Stimulated activated CD4-positive, alpha-beta T cell treated with anti-CD3 and anti-CD28 coated beads, Interleukin-12 subunit alpha, Interleukin-12 subunit beta, amount 100 ng/mL, for 48 hours (primary cell): ENCODE measurements around the gene SHROOM3.
"Not testable (repeated sequence)": the region's sequence is repeated elsewhere in the genome, so short reads cannot be mapped to it uniquely, and the experiment has no call there.

Source experiments
- DNase-seq, 3 donors: peaks; one replicate each; pipeline ENCODE4 v3.0.0-alpha.2; 2020; ENCODE audit warnings: low read depth in 2 of 3, low spot score in 1 of 3

The SHROOM3 gene

DNA sequence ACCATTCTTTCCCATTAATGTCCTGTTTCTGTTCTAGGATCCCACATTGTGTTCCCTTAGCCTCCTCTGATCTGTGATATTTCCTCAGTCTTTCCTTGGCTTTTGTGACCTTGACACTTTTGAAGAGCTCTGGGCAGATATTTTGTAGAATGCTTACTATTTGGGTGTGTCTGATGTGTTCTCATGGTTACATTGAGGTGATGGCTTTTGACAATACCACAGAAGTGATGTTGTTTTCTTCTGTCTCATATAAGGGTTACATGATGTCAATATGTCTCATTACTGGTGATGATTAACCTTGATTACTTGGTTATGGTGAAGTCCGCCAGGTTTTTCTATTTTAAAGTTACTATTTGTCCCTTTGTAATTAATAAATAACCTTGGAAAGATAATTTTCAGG lies 279.2 kb downstream of the SHROOM3 start:
- no peak for DNase-seq

DNA sequence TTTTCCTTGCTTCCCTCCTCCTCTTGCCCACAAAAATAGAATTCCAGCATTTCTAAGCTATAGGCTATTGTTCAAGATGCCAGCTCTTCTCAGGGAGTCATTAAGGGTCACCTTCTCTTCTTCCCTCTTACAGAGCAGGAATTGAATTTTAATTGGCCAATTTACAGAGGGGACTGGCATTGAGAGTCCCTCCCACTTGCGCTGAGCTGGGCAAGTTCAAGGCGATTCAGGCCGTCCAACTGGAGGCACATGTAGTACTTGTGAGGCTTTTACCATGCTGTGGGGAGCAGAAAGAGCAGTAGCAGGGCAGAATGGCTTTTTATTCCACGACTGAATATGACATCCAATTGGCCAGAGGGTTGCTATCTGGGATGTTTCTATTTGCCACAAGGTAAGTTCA lies 281.0 kb downstream of the SHROOM3 start:
- no peak for DNase-seq

DNA sequence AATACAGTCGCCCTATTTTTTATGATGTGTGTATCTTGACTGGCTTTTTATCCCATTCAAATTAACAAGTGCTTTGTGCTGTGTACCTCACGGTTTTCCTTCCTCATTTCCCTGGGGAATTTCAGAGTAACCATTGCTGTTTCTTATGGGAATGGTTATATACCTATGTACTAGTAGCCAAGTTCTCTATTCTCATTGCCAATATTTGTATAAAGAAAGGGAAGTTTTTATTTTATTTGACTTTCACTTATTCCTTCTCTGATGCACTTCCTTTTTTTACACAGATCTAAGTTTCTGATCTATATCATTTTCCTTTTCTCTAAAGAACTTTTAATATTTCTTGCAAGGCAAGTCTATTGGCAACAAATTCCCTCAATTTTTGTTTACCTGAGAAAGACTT lies 281.6 kb downstream of the SHROOM3 start:
- DNase-seq = no peak

DNA sequence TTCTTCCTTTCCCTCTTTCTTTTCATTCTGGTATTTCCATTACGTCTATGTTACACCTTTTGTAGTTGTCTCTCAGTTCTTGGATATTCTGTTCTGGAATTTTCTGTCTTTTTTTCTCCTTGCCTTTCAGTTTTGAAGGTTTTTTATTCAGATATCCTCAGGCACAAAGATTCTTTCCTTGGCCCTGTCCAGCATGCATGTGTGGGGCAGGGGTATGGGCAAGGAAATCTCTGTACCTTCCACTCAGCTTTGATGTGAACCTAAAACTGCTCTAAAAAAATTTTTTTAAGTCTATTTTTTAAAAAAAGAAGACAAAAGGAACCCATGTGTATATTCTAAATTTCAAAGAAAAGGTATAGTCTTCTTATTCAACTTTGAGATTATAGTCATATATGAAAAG lies 282.4 kb downstream of the SHROOM3 start:
- no peak for DNase-seq

DNA sequence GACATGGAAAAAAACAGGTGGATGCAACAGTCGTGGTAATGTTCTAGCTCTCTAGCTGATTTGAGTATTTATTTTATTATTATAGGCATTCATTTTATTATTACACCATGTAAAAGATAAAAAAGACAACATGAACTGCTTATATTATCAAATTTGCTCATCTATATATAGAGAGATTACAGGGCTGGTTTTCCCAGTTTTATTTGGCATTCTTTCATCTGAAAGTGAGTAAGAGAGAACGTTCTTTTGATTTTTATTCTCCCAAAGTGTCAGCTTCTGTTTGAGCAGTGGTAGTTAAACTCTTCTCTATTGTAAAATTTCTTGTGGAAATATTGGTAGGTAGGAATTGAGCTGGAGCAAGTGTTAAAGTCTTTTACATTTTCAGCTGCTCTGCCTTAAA lies 283.0 kb downstream of the SHROOM3 start:
- no peak for DNase-seq

DNA sequence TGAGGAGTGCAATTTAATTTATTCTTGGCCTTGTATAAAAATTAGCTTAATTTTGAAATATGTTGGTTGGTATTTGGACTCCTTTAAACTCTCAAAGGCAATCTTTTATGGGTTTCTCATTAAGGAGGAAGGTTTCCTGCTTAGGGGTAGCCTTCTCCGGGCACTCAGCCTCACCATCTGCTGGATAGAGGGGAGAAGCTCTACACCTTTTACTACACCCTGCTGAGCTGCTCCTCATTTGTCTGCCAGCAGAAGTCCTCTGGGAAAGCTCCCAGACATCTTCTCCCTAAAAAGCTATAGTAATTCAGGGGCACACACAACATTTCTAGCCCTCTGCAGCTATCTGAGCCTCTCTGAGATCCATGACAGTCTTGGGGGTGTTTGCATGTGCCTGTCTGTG lies 283.8 kb downstream of the SHROOM3 start:
- no peak for DNase-seq

DNA sequence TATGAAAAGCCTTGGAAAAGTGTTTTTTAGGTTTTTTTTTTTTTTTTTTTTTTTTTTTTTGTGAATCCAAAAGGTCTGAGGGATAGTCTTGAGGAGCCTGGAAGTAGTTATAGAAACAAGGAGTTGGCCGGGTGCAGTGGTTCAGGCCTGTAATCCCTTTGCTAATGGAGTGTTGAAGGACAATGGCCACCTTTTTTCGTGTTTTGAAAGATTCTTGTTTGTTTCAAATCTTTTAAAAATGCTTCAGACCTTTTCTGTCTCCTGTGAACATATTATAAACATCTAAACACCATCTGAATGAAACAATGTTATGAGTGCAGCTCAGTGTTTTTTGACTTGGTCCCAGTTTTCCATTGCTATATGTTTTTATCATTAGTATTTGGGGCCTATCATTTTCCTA lies 285.1 kb downstream of the SHROOM3 start:
- DNase-seq = no peak

DNA sequence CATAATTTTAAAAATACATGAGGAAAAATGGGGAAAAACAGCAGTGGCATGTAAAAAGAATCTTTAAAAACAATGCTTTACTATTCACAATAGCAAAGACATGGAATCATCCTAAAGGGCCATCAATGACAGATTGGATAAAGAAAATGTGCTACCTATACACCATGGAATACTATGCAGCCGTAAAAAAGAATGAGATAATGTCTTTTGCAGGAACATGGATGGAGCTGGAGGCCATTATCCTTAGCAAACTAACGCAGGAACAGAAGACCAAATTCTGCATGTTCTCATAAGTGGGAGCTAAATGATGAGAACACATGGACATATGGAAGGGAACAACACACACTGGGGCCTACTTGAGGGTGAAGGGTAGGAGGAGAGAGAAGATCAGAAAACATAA lies 287.1 kb downstream of the SHROOM3 start:
- DNase-seq = not testable (repeated sequence)

DNA sequence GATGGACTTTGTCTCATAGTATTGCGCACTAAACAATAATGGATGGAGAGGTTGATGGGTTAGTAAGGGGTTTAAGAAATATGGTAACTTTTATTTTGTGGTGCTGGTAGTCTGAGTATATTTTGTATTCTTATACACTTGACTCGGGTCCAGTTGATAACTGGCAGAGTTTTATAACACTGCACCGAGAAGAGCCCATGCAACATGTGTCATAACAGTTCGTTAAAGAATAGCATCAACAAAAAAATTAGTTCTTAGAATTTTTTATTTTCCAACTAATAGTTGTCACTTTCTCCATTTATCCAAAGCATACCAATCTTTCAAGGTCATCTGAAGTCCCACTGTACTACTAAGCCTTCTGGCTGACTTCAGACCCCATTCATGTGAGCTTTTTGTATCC lies 287.8 kb downstream of the SHROOM3 start:
- DNase-seq = no peak

DNA sequence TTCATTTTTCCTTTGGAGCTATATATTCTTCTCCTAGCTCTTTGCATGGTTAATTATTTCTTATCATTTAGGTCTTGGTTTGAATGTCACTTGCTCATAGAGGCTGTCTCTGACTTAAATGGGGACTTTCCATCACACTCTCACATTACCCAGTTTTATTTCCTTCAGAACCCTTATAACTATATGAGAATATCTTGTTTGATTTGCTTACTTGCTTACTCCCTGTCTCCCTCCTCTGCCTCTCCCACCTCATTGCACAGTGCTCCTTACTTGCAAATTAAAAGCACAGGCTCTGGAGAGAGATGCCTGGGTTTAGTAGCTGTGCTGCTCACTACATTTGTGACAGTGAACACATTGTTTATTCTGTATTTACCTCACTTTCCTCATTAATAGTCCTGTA lies 288.3 kb downstream of the SHROOM3 start:
- DNase-seq = no peak

DNA sequence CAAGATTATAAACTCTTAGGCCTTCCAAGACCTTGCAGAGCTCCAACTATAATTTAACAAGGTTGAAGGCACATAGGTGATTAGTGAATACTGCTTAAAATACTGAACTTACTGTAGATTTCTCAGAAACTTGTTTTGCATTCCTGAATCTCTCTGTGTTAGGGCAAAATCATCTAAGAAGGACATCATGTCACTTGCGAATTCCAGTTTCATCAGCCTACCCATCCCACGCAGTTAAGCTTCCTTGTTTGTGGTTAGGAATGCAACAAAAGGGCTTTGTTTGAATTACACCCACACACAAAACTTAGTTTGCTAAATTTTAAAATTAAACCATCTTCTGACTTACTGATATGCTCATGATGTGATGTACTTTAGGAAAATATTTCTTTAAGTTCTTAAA lies 288.9 kb downstream of the SHROOM3 start:
- no peak for DNase-seq

DNA sequence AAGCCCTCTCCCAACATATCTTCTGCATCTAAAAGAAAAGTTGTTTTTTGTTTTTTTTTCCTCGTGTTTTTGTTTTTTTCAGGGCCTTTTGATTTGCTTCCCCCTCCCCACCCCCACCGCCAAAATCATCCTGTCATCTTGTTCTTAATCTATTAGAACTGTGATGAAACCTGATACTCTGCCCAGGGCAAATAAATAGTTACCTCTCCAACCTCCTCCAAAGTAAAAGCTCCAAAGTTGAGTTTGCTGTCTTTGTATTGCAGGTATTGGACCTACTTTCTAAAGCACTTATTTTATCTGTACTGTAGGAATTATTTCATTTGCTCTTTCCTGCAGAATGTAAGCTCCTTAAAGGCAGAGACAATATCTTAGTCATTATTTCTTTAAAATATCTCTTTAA lies 290.0 kb downstream of the SHROOM3 start:
- no peak for DNase-seq

DNA sequence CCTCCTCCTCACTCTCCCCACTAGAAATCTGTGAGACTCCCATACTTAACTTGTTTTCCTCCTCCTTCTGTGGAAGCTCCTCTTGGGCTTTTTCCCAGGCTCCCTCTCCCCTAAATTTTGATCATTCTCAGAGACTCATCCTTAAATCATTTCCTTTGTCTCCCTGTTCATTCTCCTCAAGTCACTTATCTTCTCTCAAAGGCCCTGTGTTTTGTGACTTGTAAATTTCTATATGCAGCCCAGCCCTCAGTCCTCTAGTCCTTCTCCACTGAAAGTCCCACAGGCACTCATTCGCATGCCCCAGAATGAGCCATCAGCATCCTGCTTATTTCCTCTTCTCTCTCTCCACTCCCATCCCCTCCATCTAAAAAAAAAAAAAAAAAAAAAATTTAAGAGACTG lies 291.1 kb downstream of the SHROOM3 start:
- no peak for DNase-seq

DNA sequence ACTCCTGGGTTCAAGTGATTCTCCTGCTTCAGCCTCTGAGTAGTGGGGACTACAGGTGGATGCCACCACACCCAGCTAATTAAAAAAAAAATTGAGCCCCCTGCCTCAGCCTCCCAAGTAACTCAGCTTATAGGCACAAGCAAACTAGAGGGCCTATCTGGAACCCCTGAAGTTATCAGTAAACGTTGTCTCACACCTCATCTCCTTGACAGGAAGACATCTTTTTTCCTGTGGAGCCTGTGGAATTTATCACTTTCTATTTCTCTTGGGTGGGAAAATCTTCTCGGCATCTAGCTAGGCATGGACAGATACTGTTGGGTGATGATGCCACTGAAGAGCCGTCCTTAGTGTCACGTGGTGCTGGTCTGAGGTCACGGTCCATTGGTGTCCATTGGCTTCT lies 291.6 kb downstream of the SHROOM3 start:
- DNase-seq = no peak

DNA sequence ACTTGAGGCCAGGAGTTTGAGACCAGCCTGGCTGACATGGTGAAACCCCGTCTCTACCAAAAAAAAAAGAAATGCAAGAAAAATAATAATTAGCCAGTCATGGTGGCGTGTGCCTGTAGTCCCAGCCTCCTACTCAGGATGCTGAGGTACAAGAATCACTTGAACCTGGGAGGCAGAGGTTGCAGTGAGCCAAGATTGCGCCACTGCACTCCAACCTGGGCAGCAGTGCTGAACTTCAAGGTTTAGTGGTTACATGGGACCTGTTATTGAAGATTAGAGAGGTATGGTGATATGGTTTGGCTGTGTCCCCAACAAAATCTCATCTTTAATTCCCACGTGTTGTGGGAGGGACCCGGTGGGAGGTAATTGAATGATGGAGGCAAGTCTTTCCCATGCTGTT lies 292.9 kb downstream of the SHROOM3 start:
- DNase-seq = not testable (repeated sequence)

DNA sequence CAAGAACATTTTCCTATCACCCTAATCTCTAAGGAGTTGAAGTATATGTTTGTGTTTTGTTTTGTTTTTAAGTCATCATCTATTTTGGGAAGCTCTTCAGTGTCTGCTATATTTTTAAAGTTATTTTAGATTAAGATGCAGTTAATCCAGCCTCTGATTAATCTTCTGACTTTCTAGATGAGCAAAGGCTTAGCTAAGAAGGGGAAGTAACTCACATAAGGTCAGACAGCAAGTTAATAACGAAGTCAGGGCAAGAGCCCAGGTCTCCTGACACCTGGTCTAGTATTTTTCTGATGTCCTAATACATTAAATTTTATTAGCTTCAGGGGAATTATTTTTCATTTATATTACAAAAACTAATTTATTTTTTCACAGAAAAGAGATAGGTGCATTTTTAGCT lies 294.4 kb downstream of the SHROOM3 start:
- DNase-seq = no peak

DNA sequence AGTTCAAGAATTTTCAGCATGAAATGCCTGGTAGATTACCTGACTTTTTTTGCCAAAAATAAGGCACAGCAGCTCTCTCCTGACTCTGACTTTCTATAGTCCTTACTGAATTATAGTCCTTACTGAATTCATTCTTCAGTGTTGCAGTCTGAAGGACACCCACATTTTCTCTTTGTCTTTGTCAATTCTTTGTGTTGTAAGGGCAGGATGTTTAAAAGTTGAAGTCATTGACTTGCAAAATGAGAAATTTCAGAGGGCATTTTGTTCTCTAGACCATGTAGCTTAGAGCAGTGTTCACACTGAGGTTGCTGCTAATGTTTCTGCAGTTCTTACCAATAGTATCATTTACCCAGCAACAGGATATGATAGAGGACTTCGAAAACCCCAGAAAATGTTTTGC lies 295.0 kb downstream of the SHROOM3 start:
- DNase-seq = no peak

DNA sequence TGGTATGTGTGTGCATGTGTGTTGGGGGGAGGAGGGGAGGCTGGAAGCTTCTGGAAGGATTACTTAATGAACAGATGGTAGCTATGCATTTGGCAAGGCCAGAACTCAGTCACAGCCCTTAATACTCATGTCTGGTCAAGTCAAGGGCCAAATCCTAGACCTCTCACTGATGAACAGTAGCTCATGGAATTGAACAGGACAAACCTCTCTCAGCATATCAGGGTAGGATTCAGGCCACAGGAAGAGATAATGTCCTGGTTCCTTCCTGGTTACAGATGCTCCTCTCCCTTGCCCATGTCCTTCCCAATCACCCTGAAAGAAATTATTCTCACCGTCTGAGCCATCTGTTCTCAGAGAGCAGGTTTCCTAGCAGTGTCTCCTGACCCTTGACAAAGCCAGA lies 297.2 kb downstream of the SHROOM3 start:
- no peak for DNase-seq

DNA sequence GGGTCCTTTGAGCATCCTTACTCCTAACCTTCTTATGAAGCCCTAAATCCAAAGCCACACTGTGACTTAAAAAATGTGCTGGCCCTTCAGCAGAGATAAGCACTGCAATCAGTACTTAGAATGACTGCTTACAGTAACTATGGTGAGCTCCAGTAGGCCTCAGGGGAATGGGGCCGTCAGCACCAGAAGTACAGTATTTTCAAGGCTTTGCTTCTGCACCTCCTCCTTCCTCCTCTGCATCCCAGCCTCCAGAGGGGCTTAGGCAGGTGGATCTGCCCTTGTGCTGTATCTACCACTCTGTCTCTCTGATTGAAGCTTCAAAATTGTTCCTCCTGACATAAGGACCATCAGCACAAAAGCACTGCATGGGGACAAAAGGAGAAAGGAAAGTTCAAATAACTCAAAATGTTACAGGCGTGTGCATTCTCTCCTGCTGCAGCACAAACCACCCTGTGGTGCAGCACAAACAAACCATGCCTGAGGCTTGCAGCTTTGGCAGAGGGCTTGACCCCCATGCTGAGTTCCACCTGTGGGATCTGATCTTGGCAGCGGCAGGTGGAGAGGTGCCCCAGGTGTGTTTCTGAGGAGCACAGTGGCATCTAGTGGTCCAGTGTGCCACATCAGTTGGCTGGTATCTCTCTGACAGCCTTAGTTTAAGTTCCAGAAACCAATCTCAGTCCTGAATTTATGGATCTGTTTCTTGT lies 298.2 kb downstream of the SHROOM3 start:
- no peak for DNase-seq

DNA sequence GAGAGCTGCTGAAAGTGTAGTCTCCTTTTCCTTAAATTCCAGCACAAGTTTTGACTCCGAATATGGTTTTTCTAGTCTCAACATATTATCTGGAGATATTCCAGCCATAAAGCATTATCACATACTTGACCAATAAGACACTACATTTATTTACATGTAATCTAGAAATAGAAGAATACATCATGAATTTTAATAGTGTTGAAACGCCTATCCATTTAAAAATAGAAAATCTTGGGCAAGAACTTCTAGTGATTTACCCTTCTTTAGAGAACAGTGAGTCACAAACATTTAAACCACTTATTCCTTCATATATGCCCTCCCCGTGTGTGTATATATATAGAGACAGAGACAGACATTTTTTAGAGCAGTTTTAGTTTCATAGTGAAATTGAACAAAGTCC lies 301.4 kb downstream of the SHROOM3 start:
- DNase-seq = no peak

DNA sequence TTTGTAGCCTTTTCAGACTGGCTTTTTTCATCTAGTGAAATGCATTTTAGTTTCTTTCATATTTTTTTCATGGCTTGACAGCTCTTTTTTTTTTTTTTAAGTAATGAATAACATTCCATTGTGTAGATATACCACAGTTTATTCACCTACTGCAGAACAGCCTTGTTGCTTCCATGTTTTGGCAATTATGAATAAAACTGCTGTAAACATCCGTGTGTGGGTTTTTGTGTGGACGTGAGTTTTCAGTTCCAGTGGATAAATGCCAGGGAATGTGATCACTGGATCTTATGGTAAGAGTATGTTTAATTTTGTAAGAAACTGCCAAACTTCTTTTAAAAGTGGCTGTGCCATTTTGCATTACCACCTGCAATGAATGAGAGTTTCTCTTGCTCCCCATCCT lies 302.2 kb downstream of the SHROOM3 start:
- no peak for DNase-seq

DNA sequence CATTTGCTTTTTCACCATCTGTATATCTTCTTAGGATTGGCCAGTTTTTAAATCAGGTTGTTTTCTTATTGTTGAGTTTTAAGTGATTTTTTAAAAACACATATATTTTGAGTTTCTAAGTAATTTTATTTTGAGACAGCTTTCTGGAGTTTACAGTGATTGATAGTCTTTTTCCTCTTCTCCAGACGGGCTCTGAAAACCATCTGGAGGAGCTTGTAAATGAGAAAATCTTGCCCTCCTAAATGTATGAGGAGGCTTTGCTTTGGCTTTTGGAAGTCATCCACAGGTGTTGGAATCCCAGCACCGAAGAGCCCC lies 302.7 kb downstream of the SHROOM3 start:
- no peak for DNase-seq

DNA sequence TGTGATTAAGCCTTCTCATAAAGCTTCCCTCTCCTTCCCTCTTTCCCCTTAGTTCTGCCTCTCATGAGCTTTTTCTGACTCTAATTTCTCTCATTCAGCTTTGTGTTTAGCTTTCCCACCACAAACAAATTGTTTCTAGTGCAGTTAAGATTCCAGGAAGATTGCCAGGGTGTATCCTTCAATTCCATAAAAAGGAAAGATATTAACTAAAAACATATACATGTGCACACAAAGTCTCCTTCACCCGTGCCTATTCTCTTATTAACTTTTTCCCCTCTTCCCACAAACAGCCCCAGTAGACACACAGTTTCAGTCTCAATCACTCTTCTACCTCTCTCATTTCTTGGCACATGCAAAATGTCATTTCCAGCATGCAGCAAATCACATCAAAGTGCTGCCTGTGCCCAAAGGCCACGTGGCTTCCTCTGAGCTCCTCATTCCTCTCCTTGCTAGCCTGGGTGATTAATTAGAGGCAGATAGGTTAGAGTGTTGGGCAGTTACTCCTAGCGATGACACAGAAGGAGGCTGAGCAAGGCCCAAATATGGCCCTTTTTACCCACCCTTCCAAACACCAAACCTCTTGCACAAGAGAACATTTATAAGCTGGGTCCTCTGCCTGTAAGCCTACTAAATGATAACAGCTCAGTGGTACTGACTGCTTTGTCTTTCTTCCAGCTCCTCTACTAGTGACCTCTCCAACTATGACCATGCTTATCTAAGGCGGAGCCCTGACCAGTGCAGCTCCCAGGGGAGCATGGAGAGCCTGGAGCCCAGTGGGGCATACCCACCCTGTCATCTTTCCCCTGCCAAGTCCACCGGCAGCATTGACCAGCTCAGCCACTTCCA lies 303.3 kb downstream of the SHROOM3 start:
- DNase-seq = peak in 2 of 3 donors; percentile 18 to 34
